HEK293 (cell line): ENCODE results near the gene INO80C.

Source experiments
- GLI4 ChIP-seq: fragments of 450-650 bp; formaldehyde crosslinking; IDR thresholded peaks from 2 replicates; pipeline ENCODE4 v1.5.1; 2016; ENCODE audit warnings: missing biosample characterization, missing genetic modification characterization
- IKZF3 ChIP-seq: fragments of 450-650 bp; IDR thresholded peaks from 2 replicates; pipeline ENCODE4 v1.5.0; 2018; ENCODE audit warnings: missing biosample characterization, mild to moderate bottlenecking, missing genetic modification characterization, moderate library complexity
- KLF16 ChIP-seq: fragments of 450-650 bp; formaldehyde crosslinking; IDR thresholded peaks from 2 replicates; pipeline ENCODE4 v1.5.1; 2017; ENCODE audit warnings: missing biosample characterization, missing genetic modification characterization
- MEIS1 ChIP-seq: sonication (generic); formaldehyde crosslinking; IDR thresholded peaks from 2 replicates; pipeline ENCODE4 v1.8.1; 2022; ENCODE audit warnings: missing genetic modification reagents, mild to moderate bottlenecking, borderline replicate concordance
- TCF7L2 ChIP-seq: IDR thresholded peaks from 2 replicates; pipeline ENCODE4 v1.6.1; 2011; ENCODE audit warnings: low read depth, mild to moderate bottlenecking, inconsistent platforms, low read length, moderate library complexity, borderline replicate concordance
- YY1 ChIP-seq: fragments of 450-650 bp; formaldehyde crosslinking; IDR thresholded peaks from 2 replicates; pipeline ENCODE4 v1.5.1; 2018; ENCODE audit warnings: missing biosample characterization, missing genetic modification characterization
- ZFP3 ChIP-seq: fragments of 450-650 bp; formaldehyde crosslinking; IDR thresholded peaks from 2 replicates; pipeline ENCODE4 v1.5.1; 2016; ENCODE audit warnings: low read depth, missing biosample characterization, missing genetic modification characterization
- ZNF121 ChIP-seq: fragments of 450-650 bp; formaldehyde crosslinking; IDR thresholded peaks from 2 replicates; pipeline ENCODE4 v1.5.1; 2016; ENCODE audit warnings: missing biosample characterization, missing genetic modification characterization
- ZNF138 ChIP-seq: fragments of 450-650 bp; formaldehyde crosslinking; IDR thresholded peaks from 2 replicates; pipeline ENCODE4 v1.5.1; 2016; ENCODE audit warnings: missing biosample characterization, missing genetic modification characterization, borderline replicate concordance
- ZNF280C ChIP-seq: fragments of 450-650 bp; formaldehyde crosslinking; IDR thresholded peaks from 2 replicates; pipeline ENCODE4 v1.5.1; 2016; ENCODE audit warnings: missing biosample characterization, missing genetic modification characterization
- TF ChIP-seq, protein P1 (sequence below): fragments of 450-650 bp; formaldehyde crosslinking; IDR thresholded peaks from 2 replicates; pipeline ENCODE4 v1.5.1; 2016; ENCODE audit warnings: missing biosample characterization, missing genetic modification characterization
- TF ChIP-seq, protein P2 (sequence below): fragments of 450-650 bp; formaldehyde crosslinking; IDR thresholded peaks from 2 replicates; pipeline ENCODE4 v1.5.1; 2016; ENCODE audit warnings: missing biosample characterization, missing genetic modification characterization
- TF ChIP-seq, protein P3 (sequence below): fragments of 450-650 bp; formaldehyde crosslinking; IDR thresholded peaks from 2 replicates; pipeline ENCODE4 v1.5.1; 2016; ENCODE audit warnings: missing biosample characterization, missing genetic modification characterization
- TF ChIP-seq, protein P4 (sequence below): fragments of 450-650 bp; formaldehyde crosslinking; optimal IDR thresholded peaks from 2 replicates; pipeline ENCODE3; 2016; ENCODE audit warnings: missing biosample characterization, mild to moderate bottlenecking, missing genetic modification characterization

GRCh38 chr18:35464831-35465279 is 32.9 kb downstream of the INO80C start:
- TF ChIP-seq, protein P1, sequence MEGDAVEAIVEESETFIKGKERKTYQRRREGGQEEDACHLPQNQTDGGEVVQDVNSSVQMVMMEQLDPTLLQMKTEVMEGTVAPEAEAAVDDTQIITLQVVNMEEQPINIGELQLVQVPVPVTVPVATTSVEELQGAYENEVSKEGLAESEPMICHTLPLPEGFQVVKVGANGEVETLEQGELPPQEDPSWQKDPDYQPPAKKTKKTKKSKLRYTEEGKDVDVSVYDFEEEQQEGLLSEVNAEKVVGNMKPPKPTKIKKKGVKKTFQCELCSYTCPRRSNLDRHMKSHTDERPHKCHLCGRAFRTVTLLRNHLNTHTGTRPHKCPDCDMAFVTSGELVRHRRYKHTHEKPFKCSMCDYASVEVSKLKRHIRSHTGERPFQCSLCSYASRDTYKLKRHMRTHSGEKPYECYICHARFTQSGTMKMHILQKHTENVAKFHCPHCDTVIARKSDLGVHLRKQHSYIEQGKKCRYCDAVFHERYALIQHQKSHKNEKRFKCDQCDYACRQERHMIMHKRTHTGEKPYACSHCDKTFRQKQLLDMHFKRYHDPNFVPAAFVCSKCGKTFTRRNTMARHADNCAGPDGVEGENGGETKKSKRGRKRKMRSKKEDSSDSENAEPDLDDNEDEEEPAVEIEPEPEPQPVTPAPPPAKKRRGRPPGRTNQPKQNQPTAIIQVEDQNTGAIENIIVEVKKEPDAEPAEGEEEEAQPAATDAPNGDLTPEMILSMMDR (tag by site-specific recombination), result no peak
- TF ChIP-seq KLF16 (no peak), ZNF280C (tag by site-specific recombination) (no peak), GLI4 (tag by site-specific recombination) (no peak), ZNF138 (tag by site-specific recombination) (no peak), IKZF3 (tag by site-specific recombination) (no peak), MEIS1 (CRISPR knock-in tag) (no peak), ZFP3 (tag by site-specific recombination) (no peak), TCF7L2 (no peak), ZNF121 (tag by site-specific recombination) (no peak), YY1 (tag by site-specific recombination) (no peak)
- TF ChIP-seq, protein P2, sequence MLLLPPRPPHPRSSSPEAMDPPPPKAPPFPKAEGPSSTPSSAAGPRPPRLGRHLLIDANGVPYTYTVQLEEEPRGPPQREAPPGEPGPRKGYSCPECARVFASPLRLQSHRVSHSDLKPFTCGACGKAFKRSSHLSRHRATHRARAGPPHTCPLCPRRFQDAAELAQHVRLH (tag by site-specific recombination), result no peak
- TF ChIP-seq, protein P3, sequence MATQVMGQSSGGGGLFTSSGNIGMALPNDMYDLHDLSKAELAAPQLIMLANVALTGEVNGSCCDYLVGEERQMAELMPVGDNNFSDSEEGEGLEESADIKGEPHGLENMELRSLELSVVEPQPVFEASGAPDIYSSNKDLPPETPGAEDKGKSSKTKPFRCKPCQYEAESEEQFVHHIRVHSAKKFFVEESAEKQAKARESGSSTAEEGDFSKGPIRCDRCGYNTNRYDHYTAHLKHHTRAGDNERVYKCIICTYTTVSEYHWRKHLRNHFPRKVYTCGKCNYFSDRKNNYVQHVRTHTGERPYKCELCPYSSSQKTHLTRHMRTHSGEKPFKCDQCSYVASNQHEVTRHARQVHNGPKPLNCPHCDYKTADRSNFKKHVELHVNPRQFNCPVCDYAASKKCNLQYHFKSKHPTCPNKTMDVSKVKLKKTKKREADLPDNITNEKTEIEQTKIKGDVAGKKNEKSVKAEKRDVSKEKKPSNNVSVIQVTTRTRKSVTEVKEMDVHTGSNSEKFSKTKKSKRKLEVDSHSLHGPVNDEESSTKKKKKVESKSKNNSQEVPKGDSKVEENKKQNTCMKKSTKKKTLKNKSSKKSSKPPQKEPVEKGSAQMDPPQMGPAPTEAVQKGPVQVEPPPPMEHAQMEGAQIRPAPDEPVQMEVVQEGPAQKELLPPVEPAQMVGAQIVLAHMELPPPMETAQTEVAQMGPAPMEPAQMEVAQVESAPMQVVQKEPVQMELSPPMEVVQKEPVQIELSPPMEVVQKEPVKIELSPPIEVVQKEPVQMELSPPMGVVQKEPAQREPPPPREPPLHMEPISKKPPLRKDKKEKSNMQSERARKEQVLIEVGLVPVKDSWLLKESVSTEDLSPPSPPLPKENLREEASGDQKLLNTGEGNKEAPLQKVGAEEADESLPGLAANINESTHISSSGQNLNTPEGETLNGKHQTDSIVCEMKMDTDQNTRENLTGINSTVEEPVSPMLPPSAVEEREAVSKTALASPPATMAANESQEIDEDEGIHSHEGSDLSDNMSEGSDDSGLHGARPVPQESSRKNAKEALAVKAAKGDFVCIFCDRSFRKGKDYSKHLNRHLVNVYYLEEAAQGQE, result no peak
- TF ChIP-seq, protein P4, sequence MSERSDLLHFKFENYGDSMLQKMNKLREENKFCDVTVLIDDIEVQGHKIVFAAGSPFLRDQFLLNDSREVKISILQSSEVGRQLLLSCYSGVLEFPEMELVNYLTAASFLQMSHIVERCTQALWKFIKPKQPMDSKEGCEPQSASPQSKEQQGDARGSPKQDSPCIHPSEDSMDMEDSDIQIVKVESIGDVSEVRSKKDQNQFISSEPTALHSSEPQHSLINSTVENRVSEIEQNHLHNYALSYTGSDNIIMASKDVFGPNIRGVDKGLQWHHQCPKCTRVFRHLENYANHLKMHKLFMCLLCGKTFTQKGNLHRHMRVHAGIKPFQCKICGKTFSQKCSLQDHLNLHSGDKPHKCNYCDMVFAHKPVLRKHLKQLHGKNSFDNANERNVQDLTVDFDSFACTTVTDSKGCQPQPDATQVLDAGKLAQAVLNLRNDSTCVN (tag by site-specific recombination), result no peak
